Chondrocyte (in vitro differentiated cells): Measurements from ENCODE around the gene MAP4K5. TPM values are rescaled to one million over a fixed set of nuclear protein-coding genes. Genes with fewer than 3 reads are reported as not detected.

Experiments used
- DNase-seq: peaks from one replicate; pipeline ENCODE4 v3.0.0; 2021; ENCODE audit warnings: mixed read lengths, low spot score
- H3K27ac Mint-ChIP-seq: one replicate; pipeline ENCODE4 v1.8.0; 2021; ENCODE audit warnings: mild to moderate bottlenecking, moderate library complexity, mixed read lengths; ENCODE audit not compliant: unreplicated experiment
- H3K27me3 Mint-ChIP-seq: 2 replicates; pipeline ENCODE4 v1.8.0; 2021; ENCODE audit warnings: low read depth, mixed read lengths
- H3K36me3 Mint-ChIP-seq: 2 replicates; pipeline ENCODE4 v1.8.0; 2021; ENCODE audit warnings: low read depth, mixed read lengths
- H3K4me1 Mint-ChIP-seq: 2 replicates; pipeline ENCODE4 v1.8.0; 2021; ENCODE audit warnings: low read depth, mild to moderate bottlenecking, mixed read lengths
- H3K4me3 Mint-ChIP-seq: one replicate; pipeline ENCODE4 v1.8.0; 2021; ENCODE audit warnings: mild to moderate bottlenecking, moderate library complexity, mixed read lengths; ENCODE audit not compliant: unreplicated experiment
- H3K9me3 Mint-ChIP-seq: 2 replicates; pipeline ENCODE4 v1.8.0; 2021; ENCODE audit warnings: low read depth, mixed read lengths
- CTCF ChIP-seq: fragments of 200-600 bp; sonication (generic); IDR thresholded peaks from 2 replicates; pipeline ENCODE4 v1.5.0; 2021; ENCODE audit warnings: antibody characterized with exemption, mild to moderate bottlenecking, moderate library complexity
- total RNA-seq: library from RNA; stranded (reverse); gene quantifications from 3 replicates; pipeline ENCODE4 v1.2.1, GENCODE V29; 2021

MAP4K5 gene
- total RNA-seq, 1 donor from 2014 or later = 103 TPM

- Mint-ChIP-seq H3K27me3 (no peaks in the 10 kb centered on the region), H3K27ac (no peak overlapping the region), H3K9me3 (peaks cover 23% of the 10 kb centered on the region), H3K36me3 (peaks cover 11% of the 10 kb centered on the region), H3K4me1 (no peaks in the 10 kb centered on the region), H3K4me3 (no peak overlapping the region)
- TF ChIP-seq CTCF = no peak
- no peak for DNase-seq
Measured at GRCh38 chr14:50410071-50410470, 122.3 kb downstream of the MAP4K5 start.

- Mint-ChIP-seq H3K36me3 (peaks cover 4% of the 10 kb centered on the region), H3K4me3 (no peak overlapping the region), H3K4me1 (peaks cover 6% of the 10 kb centered on the region), H3K27me3 (no peaks in the 10 kb centered on the region), H3K27ac (no peak overlapping the region), H3K9me3 (peaks cover 15% of the 10 kb centered on the region)
- TF ChIP-seq CTCF = no peak
- DNase-seq = no peak
Measured at GRCh38 chr14:50407111-50407812, 125.1 kb downstream of the MAP4K5 start.

- Mint-ChIP-seq H3K4me3 (no peak overlapping the region), H3K27me3 (no peaks in the 10 kb centered on the region), H3K4me1 (peaks cover 23% of the 10 kb centered on the region), H3K36me3 (no peaks in the 10 kb centered on the region), H3K27ac (peak overlapping the region; percentile 36), H3K9me3 (peaks cover 10% of the 10 kb centered on the region)
- no peak for TF ChIP-seq CTCF
- DNase-seq = no peak
Measured at GRCh38 chr14:50403419-50403818, 128.9 kb downstream of the MAP4K5 start.

GRCh38 chr14:50402965-50403364, 129.4 kb downstream of the MAP4K5 start:
- Mint-ChIP-seq H3K9me3 (peaks cover 10% of the 10 kb centered on the region), H3K4me3 (no peak overlapping the region), H3K27me3 (no peaks in the 10 kb centered on the region), H3K4me1 (peaks cover 26% of the 10 kb centered on the region), H3K36me3 (no peaks in the 10 kb centered on the region), H3K27ac (no peak overlapping the region)
- no peak for DNase-seq
- no peak for TF ChIP-seq CTCF

GRCh38 chr14:50400461-50400860, 131.9 kb downstream of the MAP4K5 start:
- Mint-ChIP-seq H3K27me3 (no peaks in the 10 kb centered on the region), H3K4me3 (no peak overlapping the region), H3K4me1 (peaks cover 45% of the 10 kb centered on the region), H3K9me3 (peaks cover 1% of the 10 kb centered on the region), H3K36me3 (no peaks in the 10 kb centered on the region), H3K27ac (peak overlapping the region; percentile 22)
- TF ChIP-seq CTCF = no peak
- no peak for DNase-seq
